ENCODE data around the gene FARP1. TPM values are rescaled to one million over a fixed set of nuclear protein-coding genes. Genes with fewer than 3 reads are reported as not detected.

FARP1 gene
- total and polyA plus RNA-seq, 10 of the 15 experiments (the other 5 are each of a cell fraction or from before 2014, with no cell fraction given) = 0.17 to 6.9 (median 0.68) TPM

GRCh38 chr13:98263841-98264240, 120.9 kb downstream of the FARP1 start:
- ChIA-PET CTCF (interaction anchor here (1.0 kb wide), 1 partner anchor 14 kb away, joined by 3 read pairs; no protein-coding TSS in a partner anchor), SMC1A (ENCODE audit: uncharacterized antibody, unreplicated experiment) (interaction anchor here (0.6 to 1.1 kb wide), 2 partner anchors 94 to 103 kb away, joined by 3 read pairs; no protein-coding TSS in a partner anchor), POLR2A (no interaction called here), RAD21 (ENCODE audit: unreplicated experiment) (no interaction called here)
- Histone ChIP-seq H3K4me3 (no peak overlapping the region), H3K79me2 (ENCODE audit: control insufficient read depth, insufficient read depth, low read length) (no peaks in the 10 kb centered on the region), H3K4me1 (ENCODE audit: control insufficient read depth, insufficient read depth, low read length) (peaks cover 6% of the 10 kb centered on the region), H3K9me3 (replicated peaks; ENCODE audit: control insufficient read depth, insufficient read depth, low read length) (no peaks in the 10 kb centered on the region), H3K27ac (ENCODE audit: control insufficient read depth, insufficient read depth) (no peak overlapping the region), H3K27me3 (replicated peaks in 1 of 2; ENCODE audit: control insufficient read depth in 2 of 2, insufficient read depth in 2 of 2, low read length in 1 of 2) (no peaks in the 10 kb centered on the region), H4K20me1 (ENCODE audit: control insufficient read depth, insufficient read depth) (no peaks in the 10 kb centered on the region), H3K36me3 (ENCODE audit: control insufficient read depth in 2 of 2, insufficient read depth in 2 of 2, low read length in 1 of 2) (no peaks in the 10 kb centered on the region), H3K9ac (ENCODE audit: control insufficient read depth, insufficient read depth, low read length) (no peak overlapping the region), H3K4me2 (ENCODE audit: control insufficient read depth, insufficient read depth) (no peak overlapping the region), H2AFZ (ENCODE audit: control insufficient read depth, low read depth, low read length) (no peak overlapping the region)
- in situ Hi-C loops (cut with MboI) (no loop called here), intact Hi-C loops (cut with micrococcal nuclease; ENCODE audit: unreplicated experiment) (no loop called here)
- TF ChIP-seq, protein P1, sequence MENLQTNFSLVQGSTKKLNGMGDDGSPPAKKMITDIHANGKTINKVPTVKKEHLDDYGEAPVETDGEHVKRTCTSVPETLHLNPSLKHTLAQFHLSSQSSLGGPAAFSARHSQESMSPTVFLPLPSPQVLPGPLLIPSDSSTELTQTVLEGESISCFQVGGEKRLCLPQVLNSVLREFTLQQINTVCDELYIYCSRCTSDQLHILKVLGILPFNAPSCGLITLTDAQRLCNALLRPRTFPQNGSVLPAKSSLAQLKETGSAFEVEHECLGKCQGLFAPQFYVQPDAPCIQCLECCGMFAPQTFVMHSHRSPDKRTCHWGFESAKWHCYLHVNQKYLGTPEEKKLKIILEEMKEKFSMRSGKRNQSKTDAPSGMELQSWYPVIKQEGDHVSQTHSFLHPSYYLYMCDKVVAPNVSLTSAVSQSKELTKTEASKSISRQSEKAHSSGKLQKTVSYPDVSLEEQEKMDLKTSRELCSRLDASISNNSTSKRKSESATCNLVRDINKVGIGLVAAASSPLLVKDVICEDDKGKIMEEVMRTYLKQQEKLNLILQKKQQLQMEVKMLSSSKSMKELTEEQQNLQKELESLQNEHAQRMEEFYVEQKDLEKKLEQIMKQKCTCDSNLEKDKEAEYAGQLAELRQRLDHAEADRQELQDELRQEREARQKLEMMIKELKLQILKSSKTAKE (IDR thresholded peaks at IDR 0.05; ENCODE audit: low read depth, poor library complexity, severe bottlenecking) = no peak
- BruUV-seq (replicated peaks) = no TSS peak
- WGBS (ENCODE audit: insufficient coverage, insufficient replicate concordance, low lambda C conversion rate, missing lambda C conversion rate) = 24% methylated on average over 2 of the region's 2 CpGs
- ATAC-seq = no peak
- no peak for FAIRE-seq
- DNase-seq (ENCODE audit: low read depth, low spot score) = no peak

DNA sequence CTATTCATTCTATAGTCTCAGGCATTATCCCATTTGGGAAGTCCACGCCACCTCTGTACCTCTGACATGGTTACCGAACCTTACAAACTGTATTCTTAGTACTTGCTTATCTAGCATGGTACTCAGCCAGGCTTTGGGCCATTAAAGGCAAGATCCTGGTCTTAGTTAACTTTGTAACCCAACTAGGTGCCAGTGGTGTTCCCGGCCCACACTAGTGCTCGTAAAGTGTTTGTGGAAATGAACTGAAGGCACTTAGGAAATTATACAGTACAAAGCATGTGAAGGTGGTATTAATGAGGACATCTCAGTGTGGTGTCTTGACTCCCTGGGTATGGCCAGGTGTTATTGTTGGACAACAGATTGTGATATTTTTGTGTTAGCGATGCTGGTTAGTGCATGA, 122.0 kb downstream of the FARP1 start:
- Histone ChIP-seq H3K27me3 (replicated peaks in 1 of 2; ENCODE audit: control insufficient read depth in 2 of 2, insufficient read depth in 2 of 2, low read length in 1 of 2) (no peaks in the 10 kb centered on the region), H3K4me3 (no peak overlapping the region), H3K4me2 (ENCODE audit: control insufficient read depth, insufficient read depth) (no peak overlapping the region), H3K9me3 (replicated peaks; ENCODE audit: control insufficient read depth, insufficient read depth, low read length) (no peaks in the 10 kb centered on the region), H4K20me1 (ENCODE audit: control insufficient read depth, insufficient read depth) (no peaks in the 10 kb centered on the region), H2AFZ (ENCODE audit: control insufficient read depth, low read depth, low read length) (no peak overlapping the region), H3K27ac (ENCODE audit: control insufficient read depth, insufficient read depth) (no peak overlapping the region), H3K4me1 (ENCODE audit: control insufficient read depth, insufficient read depth, low read length) (peaks cover 6% of the 10 kb centered on the region), H3K79me2 (ENCODE audit: control insufficient read depth, insufficient read depth, low read length) (no peaks in the 10 kb centered on the region), H3K36me3 (ENCODE audit: control insufficient read depth in 2 of 2, insufficient read depth in 2 of 2, low read length in 1 of 2) (no peaks in the 10 kb centered on the region), H3K9ac (ENCODE audit: control insufficient read depth, insufficient read depth, low read length) (no peak overlapping the region)
- FAIRE-seq (no peak), ATAC-seq (no peak), DNase-seq (ENCODE audit: low read depth, low spot score) (no peak)
- intact Hi-C loops (cut with micrococcal nuclease; ENCODE audit: unreplicated experiment) = no loop called here
- no TSS peak for BruUV-seq (replicated peaks)
- CTCF ChIA-PET = no interaction called here
- RAD21 ChIA-PET (ENCODE audit: unreplicated experiment) = interaction anchor here (0.6 kb wide), 1 partner anchor 1040 kb away, joined by 4 read pairs; no protein-coding TSS in a partner anchor
- POLR2A ChIA-PET = no interaction called here
- in situ Hi-C loops (cut with MboI) = no loop called here
- 63% methylated on average over 5 of the region's 5 CpGs for WGBS (ENCODE audit: insufficient coverage, insufficient replicate concordance, low lambda C conversion rate, missing lambda C conversion rate)
- SMC1A ChIA-PET (ENCODE audit: uncharacterized antibody, unreplicated experiment) = interaction anchor here (1.7 kb wide), 1 partner anchor 16 kb away, joined by 6 read pairs; no protein-coding TSS in a partner anchor
- TF ChIP-seq ZNF217 (IDR thresholded peaks at IDR 0.05) (no peak), IKZF2 (IDR thresholded peaks at IDR 0.05) (no peak), BACH1 (IDR thresholded peaks at IDR 0.05; ENCODE audit: borderline replicate concordance) (no peak), CHD4 (IDR thresholded peaks at IDR 0.05) (no peak), NBN (IDR thresholded peaks at IDR 0.05) (no peak), NRF1 (conservative IDR thresholded peaks at IDR 0.05; ENCODE audit: low read depth, low read length) (no peak), PAX8 (IDR thresholded peaks at IDR 0.05) (no peak), RELA (IDR thresholded peaks at IDR 0.05; ENCODE audit: borderline replicate concordance, partially characterized antibody) (no peak), HDAC6 (IDR thresholded peaks at IDR 0.05; ENCODE audit: unreplicated experiment) (no peak), SP1 (IDR thresholded peaks at IDR 0.05; ENCODE audit: low read depth, low read length) (no peak), SUZ12 (IDR thresholded peaks at IDR 0.05; ENCODE audit: unreplicated experiment) (no peak)
- TF ChIP-seq, protein P2, sequence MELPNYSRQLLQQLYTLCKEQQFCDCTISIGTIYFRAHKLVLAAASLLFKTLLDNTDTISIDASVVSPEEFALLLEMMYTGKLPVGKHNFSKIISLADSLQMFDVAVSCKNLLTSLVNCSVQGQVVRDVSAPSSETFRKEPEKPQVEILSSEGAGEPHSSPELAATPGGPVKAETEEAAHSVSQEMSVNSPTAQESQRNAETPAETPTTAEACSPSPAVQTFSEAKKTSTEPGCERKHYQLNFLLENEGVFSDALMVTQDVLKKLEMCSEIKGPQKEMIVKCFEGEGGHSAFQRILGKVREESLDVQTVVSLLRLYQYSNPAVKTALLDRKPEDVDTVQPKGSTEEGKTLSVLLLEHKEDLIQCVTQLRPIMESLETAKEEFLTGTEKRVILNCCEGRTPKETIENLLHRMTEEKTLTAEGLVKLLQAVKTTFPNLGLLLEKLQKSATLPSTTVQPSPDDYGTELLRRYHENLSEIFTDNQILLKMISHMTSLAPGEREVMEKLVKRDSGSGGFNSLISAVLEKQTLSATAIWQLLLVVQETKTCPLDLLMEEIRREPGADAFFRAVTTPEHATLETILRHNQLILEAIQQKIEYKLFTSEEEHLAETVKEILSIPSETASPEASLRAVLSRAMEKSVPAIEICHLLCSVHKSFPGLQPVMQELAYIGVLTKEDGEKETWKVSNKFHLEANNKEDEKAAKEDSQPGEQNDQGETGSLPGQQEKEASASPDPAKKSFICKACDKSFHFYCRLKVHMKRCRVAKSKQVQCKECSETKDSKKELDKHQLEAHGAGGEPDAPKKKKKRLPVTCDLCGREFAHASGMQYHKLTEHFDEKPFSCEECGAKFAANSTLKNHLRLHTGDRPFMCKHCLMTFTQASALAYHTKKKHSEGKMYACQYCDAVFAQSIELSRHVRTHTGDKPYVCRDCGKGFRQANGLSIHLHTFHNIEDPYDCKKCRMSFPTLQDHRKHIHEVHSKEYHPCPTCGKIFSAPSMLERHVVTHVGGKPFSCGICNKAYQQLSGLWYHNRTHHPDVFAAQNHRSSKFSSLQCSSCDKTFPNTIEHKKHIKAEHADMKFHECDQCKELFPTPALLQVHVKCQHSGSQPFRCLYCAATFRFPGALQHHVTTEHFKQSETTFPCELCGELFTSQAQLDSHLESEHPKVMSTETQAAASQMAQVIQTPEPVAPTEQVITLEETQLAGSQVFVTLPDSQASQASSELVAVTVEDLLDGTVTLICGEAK (IDR thresholded peaks at IDR 0.05; ENCODE audit: borderline replicate concordance) = no peak
